Body of pancreas (tissue), 4 donors: ENCODE results near the gene GNAI2. TPM values are rescaled to one million over a fixed set of nuclear protein-coding genes. Genes with fewer than 3 reads are reported as not detected.

Experiments
- ATAC-seq: fragments of 150-250 bp; one replicate; pipeline ENCODE4 v1.9.1; 2016
- DNase-seq, 4 donors: peaks; one replicate each; pipeline ENCODE4 v3.0.0-alpha.2; 2019
- H3K27ac ChIP-seq, 4 donors: fragments of 200-600 bp; sonication (generic); 1 replicate in 3 of 4; 2 replicates in 1 of 4; pipeline versions ENCODE4 v1.5.1 to v1.6.1; 2016 to 2019; ENCODE audit warnings: mild to moderate bottlenecking in 1 of 4, mixed read lengths in 1 of 4, moderate library complexity in 1 of 4
- H3K27me3 ChIP-seq, 2 donors: fragments of 200-600 bp; sonication (generic); one replicate each; pipeline ENCODE4 v1.6.0; 2016; ENCODE audit warnings: mild to moderate bottlenecking in 1 of 2
- H3K36me3 ChIP-seq, 2 donors: fragments of 200-600 bp; sonication (generic); replicated peaks in 1 of 2; 2 replicates each; pipeline ENCODE4 v1.5.1; 2016; ENCODE audit warnings: low read depth in 2 of 2; ENCODE audit not compliant: insufficient read depth in 1 of 2
- H3K4me1 ChIP-seq: fragments of 200-600 bp; sonication (generic); one replicate; pipeline ENCODE4 v1.6.0; 2016
- H3K4me3 ChIP-seq, 2 donors: fragments of 200-600 bp; sonication (generic); 1 replicate in 1 of 2; 2 replicates in 1 of 2; pipeline ENCODE4 v1.5.1; 2016 to 2019
- H3K9me3 ChIP-seq, 3 donors: fragments of 200-600 bp; sonication (generic); 1 replicate in 2 of 3; 2 replicates in 1 of 3; pipeline ENCODE4 v1.5.1; 2016
- POLR2A ChIP-seq, 3 donors: fragments of 450-650 bp; IDR thresholded peaks; one replicate each; pipeline ENCODE4 v1.6.1; 2016; ENCODE audit warnings: antibody characterized with exemption in 3 of 3, mild to moderate bottlenecking in 2 of 3
- WGBS, 2 donors: methylation state at CpG; one replicate each; pipeline ENCODE4 v1.1.5; 2017; 5-methylcytosine and 5-hydroxymethylcytosine counted together
- intact Hi-C: fragments of 100-400 bp; cut with DNase I; formaldehyde crosslinking; loops from one replicate; pipeline ENCODE4 v1.15.1; 2023
- total RNA-seq, 2 donors: library from RNA; depleted of rRNA; stranded (reverse); fragments of >200 nt; gene quantifications; one replicate each; pipeline ENCODE4 v1.1.0, GENCODE V29; 2016
- TF ChIP-seq, protein P1 (sequence below), 7 experiments: fragments of 450-650 bp in 4 of 7; fragments of 200-600 bp in 3 of 7; sonication (generic) in 3 of 7; IDR thresholded peaks; one replicate each; pipeline ENCODE4 v1.5.1; 2016 to 2019; ENCODE audit warnings: antibody characterized with exemption in 7 of 7

GNAI2 gene
- total RNA-seq, 2 donors from 2014 or later: 46.2 to 53.7 TPM

DNA sequence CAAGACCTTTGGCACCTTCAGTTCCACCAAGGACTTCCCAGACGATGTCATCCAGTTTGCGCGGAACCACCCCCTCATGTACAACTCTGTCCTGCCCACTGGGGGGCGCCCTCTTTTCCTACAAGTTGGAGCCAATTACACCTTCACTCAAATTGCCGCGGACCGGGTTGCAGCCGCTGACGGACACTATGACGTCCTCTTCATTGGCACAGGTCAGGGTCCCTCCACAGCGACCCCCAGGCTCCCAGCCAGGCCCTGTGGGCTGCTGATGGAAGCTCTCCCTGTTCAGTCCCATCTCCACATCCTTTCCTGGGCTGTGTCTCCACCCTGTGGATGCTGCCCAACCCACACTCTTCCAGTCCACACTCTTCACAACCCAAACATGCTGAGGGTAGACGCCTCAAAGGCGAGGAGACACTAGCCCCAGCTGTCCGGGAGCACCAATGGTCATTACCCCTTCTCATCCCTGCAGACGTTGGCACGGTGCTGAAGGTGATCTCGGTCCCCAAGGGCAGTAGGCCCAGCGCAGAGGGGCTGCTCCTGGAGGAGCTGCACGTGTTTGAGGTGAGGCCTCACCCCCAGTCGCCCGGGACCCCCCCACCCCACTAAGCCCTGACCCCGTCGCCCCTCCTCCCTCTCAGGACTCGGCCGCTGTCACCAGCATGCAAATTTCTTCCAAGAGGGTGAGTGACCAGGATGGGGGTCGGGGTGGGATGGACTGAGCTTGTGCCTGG is 38.5 kb downstream of the GNAI2 start:
- H3K4me3 ChIP-seq: no peak overlapping the region
- intact Hi-C loops: loop anchor here (5.0 to 10.0 kb wide), 2 partner anchors 42 to 80 kb away; partner anchors contain the start of gene GNAT1
- no peaks in the 10 kb centered on the region for H3K36me3 ChIP-seq
- peak; percentile 68 to 71 (median 70) for DNase-seq
- peaks cover 49% of the 10 kb centered on the region for H3K4me1 ChIP-seq
- no peak for TF ChIP-seq POLR2A (IDR thresholded peaks at IDR 0.05)
- TF ChIP-seq, protein P1, sequence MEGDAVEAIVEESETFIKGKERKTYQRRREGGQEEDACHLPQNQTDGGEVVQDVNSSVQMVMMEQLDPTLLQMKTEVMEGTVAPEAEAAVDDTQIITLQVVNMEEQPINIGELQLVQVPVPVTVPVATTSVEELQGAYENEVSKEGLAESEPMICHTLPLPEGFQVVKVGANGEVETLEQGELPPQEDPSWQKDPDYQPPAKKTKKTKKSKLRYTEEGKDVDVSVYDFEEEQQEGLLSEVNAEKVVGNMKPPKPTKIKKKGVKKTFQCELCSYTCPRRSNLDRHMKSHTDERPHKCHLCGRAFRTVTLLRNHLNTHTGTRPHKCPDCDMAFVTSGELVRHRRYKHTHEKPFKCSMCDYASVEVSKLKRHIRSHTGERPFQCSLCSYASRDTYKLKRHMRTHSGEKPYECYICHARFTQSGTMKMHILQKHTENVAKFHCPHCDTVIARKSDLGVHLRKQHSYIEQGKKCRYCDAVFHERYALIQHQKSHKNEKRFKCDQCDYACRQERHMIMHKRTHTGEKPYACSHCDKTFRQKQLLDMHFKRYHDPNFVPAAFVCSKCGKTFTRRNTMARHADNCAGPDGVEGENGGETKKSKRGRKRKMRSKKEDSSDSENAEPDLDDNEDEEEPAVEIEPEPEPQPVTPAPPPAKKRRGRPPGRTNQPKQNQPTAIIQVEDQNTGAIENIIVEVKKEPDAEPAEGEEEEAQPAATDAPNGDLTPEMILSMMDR (IDR thresholded peaks at IDR 0.05): peak; percentile 43 to 75 (median 61)
- peak overlapping the region in 1 of 4 donors; percentile 10 for H3K27ac ChIP-seq
- WGBS, 2 donors: 50 to 51% methylated on average over 20 to 26 of the region's 26 CpGs
- H3K9me3 ChIP-seq: no peaks in the 10 kb centered on the region
- no peaks in the 10 kb centered on the region for H3K27me3 ChIP-seq
- no peak for ATAC-seq

DNA sequence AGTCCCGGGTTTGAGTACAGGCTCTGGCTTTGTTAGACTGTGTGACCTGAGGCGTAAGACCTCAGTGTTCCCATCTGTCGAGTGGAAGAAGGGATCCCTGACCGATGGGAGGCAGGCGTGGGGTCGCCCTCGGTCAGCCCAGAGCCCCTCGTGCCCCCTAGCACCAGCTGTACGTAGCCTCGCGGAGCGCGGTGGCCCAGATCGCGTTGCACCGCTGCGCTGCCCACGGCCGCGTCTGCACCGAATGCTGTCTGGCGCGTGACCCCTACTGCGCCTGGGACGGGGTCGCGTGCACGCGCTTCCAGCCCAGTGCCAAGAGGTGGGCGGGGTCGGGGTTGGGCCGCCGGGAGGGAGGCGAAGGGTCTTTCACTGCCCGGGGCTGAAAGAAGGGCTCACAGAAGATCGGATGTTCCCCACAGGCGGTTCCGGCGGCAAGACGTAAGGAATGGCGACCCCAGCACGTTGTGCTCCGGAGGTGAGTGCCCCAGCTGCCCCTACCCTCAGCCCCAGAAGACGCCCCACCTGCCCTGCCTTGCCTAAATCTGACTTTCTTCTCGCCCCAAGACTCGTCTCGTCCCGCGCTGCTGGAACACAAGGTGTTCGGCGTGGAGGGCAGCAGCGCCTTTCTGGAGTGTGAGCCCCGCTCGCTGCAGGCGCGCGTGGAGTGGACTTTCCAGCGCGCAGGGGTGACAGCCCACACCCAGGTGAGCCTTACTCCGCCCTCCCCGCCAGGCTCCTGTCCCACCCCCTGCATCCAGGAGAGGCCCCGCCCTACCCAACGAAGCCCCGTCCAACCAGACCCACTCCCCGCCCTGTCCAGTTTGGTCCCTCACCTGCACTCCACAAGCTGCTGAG is 39.4 kb downstream of the GNAI2 start:
- Histone ChIP-seq H3K36me3 (no peaks in the 10 kb centered on the region), H3K4me3 (no peak overlapping the region), H3K4me1 (peaks cover 41% of the 10 kb centered on the region), H3K27ac (no peak overlapping the region), H3K9me3 (no peaks in the 10 kb centered on the region), H3K27me3 (no peaks in the 10 kb centered on the region)
- intact Hi-C loops: loop anchor here (10.0 kb wide), 1 partner anchor 81 kb away; the partner anchor contains the start of gene GNAT1
- no peak for DNase-seq
- ATAC-seq: no peak
- 74 to 85% methylated on average over 27 to 59 of the region's 65 CpGs for WGBS, 2 donors
- TF ChIP-seq, protein P1 (IDR thresholded peaks at IDR 0.05): no peak
- no peak for TF ChIP-seq POLR2A (IDR thresholded peaks at IDR 0.05)

DNA sequence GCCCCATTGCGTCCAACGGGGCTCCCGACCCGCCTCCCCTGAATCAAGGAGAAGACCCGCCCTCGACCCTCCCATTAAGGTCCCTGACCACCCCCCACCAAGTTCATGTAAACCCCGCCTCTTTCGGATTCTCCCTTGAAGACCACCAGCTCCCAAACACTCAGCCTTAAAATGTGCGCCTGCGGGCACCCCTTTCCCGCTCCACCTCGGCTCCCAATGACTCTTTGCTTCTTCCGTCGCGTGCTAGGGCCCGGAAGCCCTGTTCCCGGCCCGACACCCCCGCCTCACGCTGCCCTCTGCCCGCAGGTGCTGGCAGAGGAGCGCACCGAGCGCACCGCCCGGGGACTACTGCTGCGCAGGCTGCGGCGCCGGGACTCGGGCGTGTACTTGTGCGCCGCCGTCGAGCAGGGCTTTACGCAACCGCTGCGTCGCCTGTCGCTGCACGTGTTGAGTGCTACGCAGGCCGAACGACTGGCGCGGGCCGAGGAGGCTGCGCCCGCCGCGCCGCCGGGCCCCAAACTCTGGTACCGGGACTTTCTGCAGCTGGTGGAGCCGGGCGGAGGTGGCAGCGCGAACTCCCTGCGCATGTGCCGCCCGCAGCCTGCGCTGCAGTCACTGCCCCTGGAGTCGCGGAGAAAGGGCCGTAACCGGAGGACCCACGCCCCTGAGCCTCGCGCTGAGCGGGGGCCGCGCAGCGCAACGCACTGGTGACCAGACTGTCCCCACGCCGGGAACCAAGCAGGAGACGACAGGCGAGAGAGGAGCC is 40.2 kb downstream of the GNAI2 start:
- no peak for TF ChIP-seq POLR2A (IDR thresholded peaks at IDR 0.05)
- TF ChIP-seq, protein P1 (IDR thresholded peaks at IDR 0.05): no peak
- Histone ChIP-seq H3K4me1 (peaks cover 33% of the 10 kb centered on the region), H3K4me3 (no peak overlapping the region), H3K36me3 (no peaks in the 10 kb centered on the region), H3K27ac (no peak overlapping the region), H3K9me3 (no peaks in the 10 kb centered on the region), H3K27me3 (no peaks in the 10 kb centered on the region)
- intact Hi-C loops: loop anchor here (10.0 kb wide), 1 partner anchor 81 kb away; the partner anchor contains the start of gene GNAT1
- ATAC-seq (no peak), DNase-seq (no peak)
- 64 to 84% methylated on average over 11 to 67 of the region's 79 CpGs for WGBS, 2 donors

GRCh38 chr3:50276762-50277101 is 40.7 kb downstream of the GNAI2 start:
- WGBS, 2 donors: 83 to 89% methylated on average over 13 to 17 of the region's 17 CpGs
- ATAC-seq: no peak
- Histone ChIP-seq H3K27me3 (no peaks in the 10 kb centered on the region), H3K9me3 (no peaks in the 10 kb centered on the region), H3K4me1 (peaks cover 27% of the 10 kb centered on the region), H3K36me3 (no peaks in the 10 kb centered on the region), H3K4me3 (no peak overlapping the region), H3K27ac (no peak overlapping the region)
- no peak for DNase-seq
- intact Hi-C loops: loop anchor here (10.0 kb wide), 1 partner anchor 82 kb away; the partner anchor contains the start of gene GNAT1
- TF ChIP-seq, protein P1 (IDR thresholded peaks at IDR 0.05): no peak
- no peak for TF ChIP-seq POLR2A (IDR thresholded peaks at IDR 0.05)
